IMR-90 (cell line): ENCODE measurements around the gene PLCH1. TPM values are rescaled to one million over a fixed set of nuclear protein-coding genes. Genes with fewer than 3 reads are reported as not detected.

Source experiments
- ATAC-seq: fragments of 200-7000 bp; cut with Tn5 transposase; 2 replicates; pipeline ENCODE4 v1.9.1; 2020; ENCODE audit warnings: low read depth, mild to moderate bottlenecking, moderate library complexity
- BruUV-seq: library from RNA; stranded (reverse); fragments of 400-500 nt; replicated peaks from 2 replicates; lab custom pipeline; 2021; lab: Mats Ljungman, UMichigan
- CTCF ChIA-PET: fragments of 300-600 bp; formaldehyde crosslinking; extraction: SDS; loops from one replicate; lab custom pipeline; 2021; ENCODE audit warnings: antibody characterized with exemption; lab: Yijun Ruan, JAX
- POLR2A ChIA-PET: fragments of 300-600 bp; sonication (Branson Sonifier 250); formaldehyde crosslinking; loops from one replicate; lab custom pipeline; 2022; ENCODE audit warnings: antibody characterized with exemption; ENCODE audit not compliant: unreplicated experiment; lab: Charles Lee
- DNase-seq: peaks from one replicate; pipeline ENCODE4 v3.0.0; 2013
- H2AFZ ChIP-seq: replicated peaks from 2 replicates; pipeline ENCODE3; 2013; ENCODE audit warnings: low read length, mild to moderate bottlenecking; ENCODE audit not compliant: poor library complexity
- H2AK5ac ChIP-seq: 2 replicates; pipeline ENCODE4 v1.6.1; 2013; ENCODE audit warnings: low read depth, low read length, inconsistent platforms
- H2AK9ac ChIP-seq: replicated peaks from 2 replicates; pipeline ENCODE3; 2013; ENCODE audit warnings: mild to moderate bottlenecking, low read depth, low read length, moderate library complexity; ENCODE audit not compliant: poor library complexity
- H2BK120ac ChIP-seq: 2 replicates; pipeline ENCODE4 v1.6.1; 2013; ENCODE audit warnings: low read depth, low read length, inconsistent platforms
- H2BK15ac ChIP-seq: 3 replicates; pipeline ENCODE4 v1.6.1; 2013; ENCODE audit warnings: low read depth, low read length, inconsistent platforms
- H2BK20ac ChIP-seq: 2 replicates; pipeline ENCODE4 v1.6.1; 2013; ENCODE audit warnings: low read depth, mild to moderate bottlenecking, inconsistent platforms, low read length, moderate library complexity
- H2BK5ac ChIP-seq: 2 replicates; pipeline ENCODE4 v1.6.1; 2013; ENCODE audit warnings: mild to moderate bottlenecking, low read depth, low read length, inconsistent platforms; ENCODE audit not compliant: poor library complexity, severe bottlenecking
- H3K14ac ChIP-seq: replicated peaks from 2 replicates; pipeline ENCODE4 v1.6.1; 2013; ENCODE audit warnings: low read depth, low read length, inconsistent platforms
- H3K18ac ChIP-seq: 2 replicates; pipeline ENCODE4 v1.6.1; 2013; ENCODE audit warnings: low read depth, low read length, control low read depth
- H3K23ac ChIP-seq: 2 replicates; pipeline ENCODE4 v1.6.1; 2013; ENCODE audit warnings: low read depth, low read length, inconsistent platforms
- H3K27ac ChIP-seq: 2 replicates; pipeline ENCODE4 v1.5.1; 2013; ENCODE audit warnings: mild to moderate bottlenecking, control low read depth, low read length; ENCODE audit not compliant: insufficient read depth
- H3K27me3 ChIP-seq: 2 replicates; pipeline ENCODE4 v1.6.1; 2013; ENCODE audit warnings: low read length; ENCODE audit not compliant: control insufficient read depth, insufficient read depth
- H3K36me3 ChIP-seq: 2 replicates; pipeline ENCODE4 v1.6.1; 2013; ENCODE audit warnings: low read length, mixed read lengths; ENCODE audit not compliant: control insufficient read depth, insufficient read depth
- H3K4ac ChIP-seq: 2 replicates; pipeline ENCODE4 v1.6.1; 2013; ENCODE audit warnings: low read depth, low read length, inconsistent platforms
- H3K4me1 ChIP-seq: 2 replicates; pipeline ENCODE4 v1.6.1; 2013; ENCODE audit warnings: low read length, mixed read lengths; ENCODE audit not compliant: control insufficient read depth, insufficient read depth
- H3K4me2 ChIP-seq: 2 replicates; pipeline ENCODE4 v1.6.1; 2013; ENCODE audit warnings: low read depth, mild to moderate bottlenecking, control low read depth, low read length, moderate library complexity
- H3K4me3 ChIP-seq: 2 replicates; pipeline ENCODE4 v1.5.1; 2013; ENCODE audit warnings: low read depth, mild to moderate bottlenecking, control low read depth, low read length, moderate library complexity; ENCODE audit not compliant: insufficient read depth
- H3K56ac ChIP-seq: 2 replicates; pipeline ENCODE4 v1.6.1; 2013; ENCODE audit warnings: low read length, inconsistent platforms; ENCODE audit not compliant: insufficient read depth; ENCODE audit errors: extremely low read depth
- H3K79me1 ChIP-seq, 2 experiments: 2 replicates each; pipeline ENCODE4 v1.6.1; 2013; ENCODE audit warnings: low read length in 2 of 2, inconsistent platforms in 1 of 2, low read depth in 1 of 2
- H3K9ac ChIP-seq: 2 replicates; pipeline ENCODE4 v1.6.1; 2013; ENCODE audit warnings: low read depth, low read length, control low read depth
- H3K9me1 ChIP-seq: 2 replicates; pipeline ENCODE4 v1.6.1; 2013; ENCODE audit warnings: low read length, inconsistent platforms; ENCODE audit not compliant: insufficient read depth
- H3K9me3 ChIP-seq: 2 replicates; pipeline ENCODE4 v1.6.1; 2013; ENCODE audit warnings: low read length; ENCODE audit not compliant: control insufficient read depth, insufficient read depth
- H4K20me1 ChIP-seq: 2 replicates; pipeline ENCODE4 v1.6.1; 2013; ENCODE audit warnings: low read length, inconsistent platforms; ENCODE audit not compliant: insufficient read depth
- H4K5ac ChIP-seq: 2 replicates; pipeline ENCODE4 v1.6.1; 2013; ENCODE audit warnings: mild to moderate bottlenecking, low read depth, low read length, control low read depth
- H4K8ac ChIP-seq, 2 experiments: 2 replicates each; pipeline ENCODE4 v1.6.1; 2013; ENCODE audit warnings: low read depth in 2 of 2, low read length in 2 of 2, control low read depth in 1 of 2, inconsistent platforms in 1 of 2
- H4K91ac ChIP-seq: 2 replicates; pipeline ENCODE4 v1.6.1; 2013; ENCODE audit warnings: low read depth, low read length, inconsistent platforms; ENCODE audit not compliant: insufficient read depth
- BHLHE40 ChIP-seq: fragments of 150-350 bp; IDR thresholded peaks from 2 replicates; pipeline ENCODE4 v1.6.1; 2016; ENCODE audit warnings: mild to moderate bottlenecking, low read depth, low read length
- CEBPB ChIP-seq: IDR thresholded peaks from 2 replicates; pipeline ENCODE4 v1.6.1; 2012; ENCODE audit warnings: low read depth, low read length, improper control_type of control experiment
- CHD1 ChIP-seq: IDR thresholded peaks from 2 replicates; pipeline ENCODE4 v1.6.1; 2012; ENCODE audit warnings: low read depth, low read length, improper control_type of control experiment
- ELK1 ChIP-seq: fragments of 150-350 bp; IDR thresholded peaks from 2 replicates; pipeline ENCODE4 v1.6.1; 2016; ENCODE audit warnings: low read depth, mild to moderate bottlenecking, low read length, moderate library complexity, borderline replicate concordance
- FOS ChIP-seq: fragments of 150-350 bp; IDR thresholded peaks from 2 replicates; pipeline ENCODE4 v1.6.1; 2016; ENCODE audit warnings: low read depth, low read length
- MAFK ChIP-seq: IDR thresholded peaks from 2 replicates; pipeline ENCODE4 v1.6.1; 2012; ENCODE audit warnings: low read depth, low read length, improper control_type of control experiment
- MAZ ChIP-seq: IDR thresholded peaks from 2 replicates; pipeline ENCODE4 v1.6.1; 2012; ENCODE audit warnings: low read depth, mild to moderate bottlenecking, low read length, improper control_type of control experiment, moderate library complexity, borderline replicate concordance
- MXI1 ChIP-seq: IDR thresholded peaks from 2 replicates; pipeline ENCODE4 v1.6.1; 2012; ENCODE audit warnings: low read depth, mild to moderate bottlenecking, low read length, moderate library complexity, borderline replicate concordance
- NFE2L2 ChIP-seq: fragments of 150-350 bp; IDR thresholded peaks from 2 replicates; pipeline ENCODE4 v1.6.1; 2016; ENCODE audit warnings: low read depth, mild to moderate bottlenecking, low read length
- POLR2A ChIP-seq: IDR thresholded peaks from 2 replicates; pipeline ENCODE4 v1.6.1; 2012; ENCODE audit warnings: mild to moderate bottlenecking, low read depth, low read length
- RAD21 ChIP-seq: IDR thresholded peaks from 2 replicates; pipeline ENCODE4 v1.6.1; 2012; ENCODE audit warnings: low read length, improper control_type of control experiment
- RCOR1 ChIP-seq: IDR thresholded peaks from 2 replicates; pipeline ENCODE4 v1.6.1; 2012; ENCODE audit warnings: mild to moderate bottlenecking, low read length, improper control_type of control experiment; ENCODE audit not compliant: insufficient replicate concordance
- RFX5 ChIP-seq: IDR thresholded peaks from 2 replicates; pipeline ENCODE4 v1.8.0; 2012; ENCODE audit warnings: low read depth, mild to moderate bottlenecking, low read length, moderate library complexity
- SMC3 ChIP-seq: fragments of 150-350 bp; IDR thresholded peaks from 2 replicates; pipeline ENCODE4 v1.6.1; 2016; ENCODE audit warnings: low read depth, mild to moderate bottlenecking, antibody characterized with exemption, low read length, moderate library complexity
- USF2 ChIP-seq: fragments of 150-350 bp; IDR thresholded peaks from 2 replicates; pipeline ENCODE4 v1.6.1; 2017; ENCODE audit warnings: mild to moderate bottlenecking, antibody characterized with exemption, low read length, low read depth
- WGBS, 2 experiments: methylation state at CpG; one replicate each; pipeline versions ENCODE4 v1.1.5 to v1.1.7; 2013; ENCODE audit warnings: missing lambda C conversion rate in 2 of 2; ENCODE audit not compliant: insufficient read length in 1 of 2; ENCODE audit errors: extremely low coverage in 2 of 2; 5-methylcytosine and 5-hydroxymethylcytosine counted together
- dilution Hi-C: fragments of 300-500 bp; cut with HindIII; formaldehyde crosslinking; loops from one replicate; pipeline ENCODE4 v1.14.3; 2018; ENCODE audit warnings: low sequenced_read_pairs; ENCODE audit not compliant: unreplicated experiment
- in situ Hi-C: fragments of 300-500 bp; cut with MboI; formaldehyde crosslinking; loops from 3 replicates; pipeline ENCODE4 v1.14.3; 2019; ENCODE audit warnings: low sequenced_read_pairs, inconsistent platforms, mixed read lengths
- intact Hi-C: fragments of 100-400 bp; cut with micrococcal nuclease; formaldehyde crosslinking; loops from 2 replicates; pipeline ENCODE4 v1.10.0; 2022
- polyA plus RNA-seq, 3 experiments: library from polyadenylated mRNA; depleted of rRNA; stranded (reverse); fragments of >200 nt; gene quantifications; 2 replicates each; pipeline ENCODE4 v1.2.3, GENCODE V29; 2012; ENCODE audit warnings: low replicate concordance in 1 of 3
- total RNA-seq: library from RNA; depleted of rRNA; stranded (reverse); fragments of >200 nt; gene quantifications from 2 replicates; pipeline ENCODE4 v1.2.3, GENCODE V29; 2012
- TF ChIP-seq, protein P1 (sequence below): conservative IDR thresholded peaks from 2 replicates; pipeline ENCODE4 v1.5.1; 2012; ENCODE audit warnings: mild to moderate bottlenecking, low read depth, low read length, improper control_type of control experiment

Gene PLCH1
- total and polyA plus RNA-seq, 2 of the 4 experiments (the other 2 are of a cell fraction) = not detected

- DNase-seq (no peak), ATAC-seq (no peak)
- H2BK15ac ChIP-seq = no peak overlapping the region
- H3K27ac ChIP-seq = no peak overlapping the region
- no peak overlapping the region for H2BK20ac ChIP-seq
- H3K9me1 ChIP-seq = no peaks in the 10 kb centered on the region
- H3K4me3 ChIP-seq = no peak overlapping the region
- intact Hi-C loops = no loop called here
- H3K4ac ChIP-seq = no peak overlapping the region
- TF ChIP-seq CEBPB = no peak
- TF ChIP-seq BHLHE40 = no peak
- no peak for TF ChIP-seq MXI1
- TF ChIP-seq SMC3 = no peak
- TF ChIP-seq MAZ = no peak
- no peak for TF ChIP-seq NFE2L2
- TF ChIP-seq USF2 = no peak
- TF ChIP-seq RAD21 = no peak
- no peak for TF ChIP-seq CHD1
- TF ChIP-seq ELK1 = no peak
- TF ChIP-seq MAFK = no peak
- TF ChIP-seq, protein P1, sequence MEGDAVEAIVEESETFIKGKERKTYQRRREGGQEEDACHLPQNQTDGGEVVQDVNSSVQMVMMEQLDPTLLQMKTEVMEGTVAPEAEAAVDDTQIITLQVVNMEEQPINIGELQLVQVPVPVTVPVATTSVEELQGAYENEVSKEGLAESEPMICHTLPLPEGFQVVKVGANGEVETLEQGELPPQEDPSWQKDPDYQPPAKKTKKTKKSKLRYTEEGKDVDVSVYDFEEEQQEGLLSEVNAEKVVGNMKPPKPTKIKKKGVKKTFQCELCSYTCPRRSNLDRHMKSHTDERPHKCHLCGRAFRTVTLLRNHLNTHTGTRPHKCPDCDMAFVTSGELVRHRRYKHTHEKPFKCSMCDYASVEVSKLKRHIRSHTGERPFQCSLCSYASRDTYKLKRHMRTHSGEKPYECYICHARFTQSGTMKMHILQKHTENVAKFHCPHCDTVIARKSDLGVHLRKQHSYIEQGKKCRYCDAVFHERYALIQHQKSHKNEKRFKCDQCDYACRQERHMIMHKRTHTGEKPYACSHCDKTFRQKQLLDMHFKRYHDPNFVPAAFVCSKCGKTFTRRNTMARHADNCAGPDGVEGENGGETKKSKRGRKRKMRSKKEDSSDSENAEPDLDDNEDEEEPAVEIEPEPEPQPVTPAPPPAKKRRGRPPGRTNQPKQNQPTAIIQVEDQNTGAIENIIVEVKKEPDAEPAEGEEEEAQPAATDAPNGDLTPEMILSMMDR = no peak
- TF ChIP-seq RCOR1 = no peak
- TF ChIP-seq FOS = no peak
- no peak for TF ChIP-seq RFX5
- TF ChIP-seq POLR2A = no peak
- no peaks in the 10 kb centered on the region for H3K79me1 ChIP-seq
- no peaks in the 10 kb centered on the region for H3K9me3 ChIP-seq
- CTCF ChIA-PET = no interaction called here
- H2BK5ac ChIP-seq = no peak overlapping the region
- H3K23ac ChIP-seq = no peak overlapping the region
- no CpG with 5 or more reads among the region's 3 CpGs for WGBS, 2 experiments
- H3K56ac ChIP-seq = no peak overlapping the region
- POLR2A ChIA-PET = no interaction called here
- H2AFZ ChIP-seq = no peak overlapping the region
- no peak overlapping the region for H3K14ac ChIP-seq
- no TSS peak for BruUV-seq
- no peak overlapping the region for H3K18ac ChIP-seq
- H3K36me3 ChIP-seq = no peaks in the 10 kb centered on the region
- no peak overlapping the region for H4K8ac ChIP-seq
- in situ Hi-C loops = no loop called here
- H2AK5ac ChIP-seq = no peak overlapping the region
- dilution Hi-C loops = no loop called here
- no peak overlapping the region for H2BK120ac ChIP-seq
- H2AK9ac ChIP-seq = no peak overlapping the region
- H3K9ac ChIP-seq = no peak overlapping the region
- H4K91ac ChIP-seq = no peak overlapping the region
- no peaks in the 10 kb centered on the region for H3K4me1 ChIP-seq
- no peak overlapping the region for H3K4me2 ChIP-seq
- H4K5ac ChIP-seq = no peak overlapping the region
- H3K27me3 ChIP-seq = no peaks in the 10 kb centered on the region
- no peaks in the 10 kb centered on the region for H4K20me1 ChIP-seq
These were observed 296.3 kb downstream of the PLCH1 start for GRCh38 chr3:155448531-155448930.
